DND-41 (cell line): Measurements from ENCODE around the gene KDM6B.

Source experiments
- ATAC-seq: fragments of 200-7000 bp; cut with Tn5 transposase; 3 replicates; pipeline ENCODE4 v1.9.1; 2021; ENCODE audit warnings: low read depth; ENCODE audit not compliant: insufficient read depth
- DNase-seq: peaks from one replicate; pipeline ENCODE4 v3.0.0-alpha.2; 2020
- H2AFZ ChIP-seq: 2 replicates; pipeline ENCODE4 v1.6.0; 2012; ENCODE audit warnings: low read depth, low read length
- H3K27ac ChIP-seq: 2 replicates; pipeline ENCODE4 v1.5.1; 2012; ENCODE audit warnings: low read length, inconsistent platforms
- H3K27me3 ChIP-seq: fragments of 200-600 bp; sonication (generic); 2 replicates; pipeline ENCODE4 v1.6.0; 2012; ENCODE audit warnings: low read length, mild to moderate bottlenecking, inconsistent platforms; ENCODE audit not compliant: insufficient read depth, poor library complexity
- H3K36me3 ChIP-seq: 2 replicates; pipeline ENCODE4 v1.5.1; 2012; ENCODE audit warnings: low read length, inconsistent platforms; ENCODE audit not compliant: insufficient read depth
- H3K4me1 ChIP-seq: 2 replicates; pipeline ENCODE4 v1.5.1; 2012; ENCODE audit warnings: mild to moderate bottlenecking, low read length; ENCODE audit not compliant: insufficient read depth
- H3K4me2 ChIP-seq: 2 replicates; pipeline ENCODE4 v1.6.0; 2012; ENCODE audit warnings: mild to moderate bottlenecking, moderate library complexity, low read length, inconsistent platforms; ENCODE audit not compliant: insufficient read depth
- H3K4me3 ChIP-seq, 2 experiments: fragments of 200-600 bp in 1 of 2; shearing (Covaris generic) in 1 of 2; 2 replicates each; pipeline ENCODE4 v1.5.1; 2012 to 2016; ENCODE audit warnings: inconsistent platforms in 2 of 2, low read length in 2 of 2, mild to moderate bottlenecking in 2 of 2, low read depth in 1 of 2, moderate library complexity in 1 of 2
- H3K79me2 ChIP-seq: 2 replicates; pipeline ENCODE4 v1.6.0; 2012; ENCODE audit warnings: low read length, inconsistent platforms; ENCODE audit not compliant: insufficient read depth
- H3K9ac ChIP-seq: 2 replicates; pipeline ENCODE4 v1.6.0; 2012; ENCODE audit warnings: low read depth, mild to moderate bottlenecking, inconsistent platforms, low read length, moderate library complexity
- H3K9me3 ChIP-seq: 2 replicates; pipeline ENCODE4 v1.5.1; 2012; ENCODE audit warnings: low read length, moderate library complexity, mild to moderate bottlenecking, inconsistent platforms; ENCODE audit not compliant: insufficient read depth, severe bottlenecking
- H4K20me1 ChIP-seq: 2 replicates; pipeline ENCODE4 v1.6.0; 2012; ENCODE audit warnings: low read length; ENCODE audit not compliant: insufficient read depth
- CTCF ChIP-seq: IDR thresholded peaks from 2 replicates; pipeline ENCODE4 v1.5.1; 2012; ENCODE audit warnings: borderline replicate concordance, low read length, moderate library complexity, mild to moderate bottlenecking; ENCODE audit not compliant: poor library complexity, severe bottlenecking; ENCODE audit errors: extremely low read depth
- EZH2 ChIP-seq: IDR thresholded peaks from 3 replicates; pipeline ENCODE4 v1.6.1; 2012; ENCODE audit warnings: borderline replicate concordance, low read depth, mild to moderate bottlenecking, moderate library complexity, low read length, inconsistent platforms; ENCODE audit not compliant: severe bottlenecking

KDM6B gene

GRCh38 chr17:7849751-7850504 is 15.9 kb downstream of the KDM6B start:
- Histone ChIP-seq H2AFZ (no peak overlapping the region), H3K27ac (no peak overlapping the region), H3K4me1 (peaks cover 24% of the 10 kb centered on the region), H3K79me2 (no peaks in the 10 kb centered on the region; the same call in 1 of the 2 replicates), H4K20me1 (peaks cover 14% of the 10 kb centered on the region; the same call in 1 of the 2 replicates), H3K9me3 (no peaks in the 10 kb centered on the region), H3K4me3 (no peak overlapping the region), H3K4me2 (no peak overlapping the region), H3K36me3 (peaks cover 44% of the 10 kb centered on the region; the same call in 1 of the 2 replicates), H3K27me3 (no peaks in the 10 kb centered on the region), H3K9ac (no peak overlapping the region)
- ATAC-seq (no peak), DNase-seq (no peak)
- TF ChIP-seq EZH2 (no peak), CTCF (no peak)

DNA sequence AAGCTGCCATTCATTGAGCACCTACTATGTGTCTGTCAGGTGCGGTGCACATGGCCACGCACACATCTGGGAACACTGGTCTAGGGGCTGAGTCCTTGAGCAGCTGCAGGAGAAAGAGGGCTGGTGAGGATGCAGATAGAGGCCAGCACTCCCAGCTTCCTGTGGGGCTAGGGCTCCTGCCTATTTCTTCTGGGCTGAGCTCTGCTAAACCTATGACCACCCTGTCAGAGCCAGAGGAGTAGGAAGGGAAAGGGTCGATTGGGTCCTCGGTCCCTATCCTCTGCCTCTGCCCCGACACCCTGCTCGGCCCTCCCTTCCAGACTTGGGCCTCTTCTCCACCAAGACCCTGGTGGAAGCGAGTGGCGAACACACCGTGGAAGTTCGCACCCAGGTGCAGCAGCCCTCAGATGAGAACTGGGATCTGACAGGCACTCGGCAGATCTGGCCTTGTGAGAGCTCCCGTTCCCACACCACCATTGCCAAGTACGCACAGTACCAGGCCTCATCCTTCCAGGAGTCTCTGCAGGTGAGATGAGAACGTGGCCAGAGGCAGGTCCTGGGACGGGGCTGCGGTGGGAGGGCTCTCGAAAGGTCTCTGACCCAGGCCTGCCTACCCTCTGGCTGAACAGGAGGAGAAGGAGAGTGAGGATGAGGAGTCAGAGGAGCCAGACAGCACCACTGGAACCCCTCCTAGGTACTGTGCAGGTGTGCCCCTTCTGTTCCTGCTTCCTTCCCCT is 16.9 kb downstream of the KDM6B start:
- H4K20me1 ChIP-seq = peaks cover 9% of the 10 kb centered on the region; the same call in 1 of the 2 replicates
- no peak overlapping the region for H3K9ac ChIP-seq
- no peak for DNase-seq
- H3K27me3 ChIP-seq = no peaks in the 10 kb centered on the region
- H3K4me1 ChIP-seq = peaks cover 25% of the 10 kb centered on the region
- no peak overlapping the region for H3K27ac ChIP-seq
- peak overlapping the region; percentile 37; the same call in 1 of the 2 replicates for H2AFZ ChIP-seq
- peak overlapping the region in 1 of 2 experiments; percentile 47; a peak in 1 of 4 replicates for H3K4me3 ChIP-seq
- peaks cover 42% of the 10 kb centered on the region; the same call in 1 of the 2 replicates for H3K36me3 ChIP-seq
- H3K4me2 ChIP-seq = peak overlapping the region; percentile 62
- no peaks in the 10 kb centered on the region for H3K9me3 ChIP-seq
- H3K79me2 ChIP-seq = peaks cover 6% of the 10 kb centered on the region
- ATAC-seq = no peak
- TF ChIP-seq EZH2 (no peak), CTCF (no peak)

DNA sequence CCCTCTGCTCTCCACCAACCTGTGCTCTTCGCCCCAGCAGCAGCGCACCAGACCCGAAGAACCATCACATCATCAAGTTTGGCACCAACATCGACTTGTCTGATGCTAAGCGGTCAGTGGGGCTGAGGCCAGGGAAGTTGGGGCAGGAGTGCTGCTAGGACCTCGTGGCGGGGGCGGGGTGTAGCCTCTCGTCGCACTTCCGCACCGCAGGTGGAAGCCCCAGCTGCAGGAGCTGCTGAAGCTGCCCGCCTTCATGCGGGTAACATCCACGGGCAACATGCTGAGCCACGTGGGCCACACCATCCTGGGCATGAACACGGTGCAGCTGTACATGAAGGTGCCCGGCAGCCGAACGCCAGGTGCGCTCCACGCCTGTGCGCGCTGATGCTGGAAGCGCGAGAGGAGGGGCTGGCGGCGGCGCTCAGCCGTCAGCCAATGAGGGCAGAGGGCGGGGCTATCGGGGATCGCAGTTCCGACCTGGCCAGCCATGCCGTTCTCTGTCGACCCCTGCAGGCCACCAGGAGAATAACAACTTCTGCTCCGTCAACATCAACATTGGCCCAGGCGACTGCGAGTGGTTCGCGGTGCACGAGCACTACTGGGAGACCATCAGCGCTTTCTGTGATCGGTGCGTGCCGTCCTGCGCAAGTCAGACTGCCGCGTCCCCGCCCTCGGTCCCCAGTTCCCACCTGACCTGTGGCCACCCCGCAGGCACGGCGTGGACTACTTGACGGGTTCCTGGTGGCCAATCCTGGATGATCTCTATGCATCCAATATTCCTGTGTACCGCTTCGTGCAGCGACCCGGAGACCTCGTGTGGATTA is 17.6 kb downstream of the KDM6B start:
- no peaks in the 10 kb centered on the region for H3K9me3 ChIP-seq
- no peak overlapping the region for H3K27ac ChIP-seq
- H3K27me3 ChIP-seq = no peaks in the 10 kb centered on the region
- H3K4me1 ChIP-seq = peaks cover 33% of the 10 kb centered on the region
- peak; percentile 93 for ATAC-seq
- peaks cover 9% of the 10 kb centered on the region; the same call in 1 of the 2 replicates for H4K20me1 ChIP-seq
- H3K4me2 ChIP-seq = peak overlapping the region; percentile 62
- TF ChIP-seq CTCF = peak; percentile 95
- TF ChIP-seq EZH2 = no peak
- peaks cover 14% of the 10 kb centered on the region for H3K79me2 ChIP-seq
- peaks cover 40% of the 10 kb centered on the region; the same call in 1 of the 2 replicates for H3K36me3 ChIP-seq
- peak; percentile 92 for DNase-seq
- H3K4me3 ChIP-seq = peak overlapping the region in 1 of 2 experiments; percentile 47; a peak in 2 of 4 replicates
- peak overlapping the region; percentile 10; the same call in 1 of the 2 replicates for H3K9ac ChIP-seq
- peak overlapping the region; percentile 37; the same call in 1 of the 2 replicates for H2AFZ ChIP-seq
